Prostate gland (tissue), 2 donors: ENCODE measurements around the gene DLST. TPM values are rescaled to one million over a fixed set of nuclear protein-coding genes. Genes with fewer than 3 reads are reported as not detected.

Source experiments
- DNase-seq: peaks from one replicate; pipeline ENCODE4 v3.0.0-alpha.2; 2019; ENCODE audit warnings: low spot score
- H3K27ac ChIP-seq, 2 donors: fragments of 200-600 bp; sonication (generic); 2 replicates each; pipeline ENCODE4 v1.5.1; 2017 to 2019
- H3K27me3 ChIP-seq: fragments of 200-600 bp; sonication (generic); replicated peaks from 2 replicates; pipeline ENCODE4 v1.5.1; 2019; ENCODE audit not compliant: insufficient read depth
- H3K36me3 ChIP-seq, 2 donors: fragments of 200-600 bp; sonication (generic); 1 replicate in 1 of 2; 2 replicates in 1 of 2; pipeline versions ENCODE4 v1.5.1 to v1.8.1; 2017 to 2019
- H3K4me1 ChIP-seq: fragments of 200-600 bp; sonication (generic); replicated peaks from 2 replicates; pipeline ENCODE4 v1.5.1; 2019
- H3K4me3 ChIP-seq, 2 donors: fragments of 200-600 bp; sonication (generic); 2 replicates each; pipeline ENCODE4 v1.5.1; 2017 to 2019
- H3K9me3 ChIP-seq: fragments of 200-600 bp; sonication (generic); 2 replicates; pipeline ENCODE4 v1.5.1; 2017
- CTCF ChIP-seq, 4 experiments: fragments of 200-600 bp in 2 of 4; fragments of 450-650 bp in 2 of 4; sonication (generic) in 2 of 4; IDR thresholded peaks; 1 replicate in 3 of 4; 2 replicates in 1 of 4; pipeline ENCODE4 v1.5.1; 2016 to 2019; ENCODE audit warnings: antibody characterized with exemption in 4 of 4, mild to moderate bottlenecking in 2 of 4, moderate library complexity in 2 of 4
- POLR2A ChIP-seq: fragments of 450-650 bp; IDR thresholded peaks from one replicate; pipeline ENCODE4 v1.6.1; 2016; ENCODE audit warnings: antibody characterized with exemption, mild to moderate bottlenecking
- POLR2AphosphoS5 ChIP-seq: sonication (generic); formaldehyde crosslinking; IDR thresholded peaks from one replicate; pipeline ENCODE4 v1.6.1; 2017; ENCODE audit warnings: antibody characterized with exemption
- WGBS: methylation state at CpG from one replicate; pipeline ENCODE4 v1.1.5; 2018; 5-methylcytosine and 5-hydroxymethylcytosine counted together
- intact Hi-C: fragments of 100-400 bp; cut with DNase I; formaldehyde crosslinking; loops from one replicate; pipeline ENCODE4 v1.14.2; 2022
- total RNA-seq, 2 donors: library from RNA; depleted of rRNA; stranded (reverse); fragments of >200 nt; gene quantifications; one replicate each; pipeline ENCODE4 v1.1.0, GENCODE V29; 2016

Gene DLST
- total RNA-seq, 2 donors from 2014 or later = 44.9 to 93.0 TPM

- no peak for DNase-seq
- no peaks in the 10 kb centered on the region for H3K27me3 ChIP-seq
- no peaks in the 10 kb centered on the region for H3K9me3 ChIP-seq
- no peaks in the 10 kb centered on the region for H3K36me3 ChIP-seq
- 7% methylated on average over 5 of the region's 5 CpGs for WGBS
- H3K27ac ChIP-seq = no peak overlapping the region
- no peak overlapping the region for H3K4me3 ChIP-seq
- intact Hi-C loops = loop anchor here (2.0 to 5.0 kb wide), 2 partner anchors 56 to 142 kb away; partner anchors contain the start of gene EIF2B2
- TF ChIP-seq POLR2A (no peak), POLR2AphosphoS5 (no peak), CTCF (IDR thresholded peaks at IDR 0.05) (no peak)
- no peaks in the 10 kb centered on the region for H3K4me1 ChIP-seq
These were observed 65.1 kb downstream of the DLST start for GRCh38 chr14:74946659-74947281.

DNA sequence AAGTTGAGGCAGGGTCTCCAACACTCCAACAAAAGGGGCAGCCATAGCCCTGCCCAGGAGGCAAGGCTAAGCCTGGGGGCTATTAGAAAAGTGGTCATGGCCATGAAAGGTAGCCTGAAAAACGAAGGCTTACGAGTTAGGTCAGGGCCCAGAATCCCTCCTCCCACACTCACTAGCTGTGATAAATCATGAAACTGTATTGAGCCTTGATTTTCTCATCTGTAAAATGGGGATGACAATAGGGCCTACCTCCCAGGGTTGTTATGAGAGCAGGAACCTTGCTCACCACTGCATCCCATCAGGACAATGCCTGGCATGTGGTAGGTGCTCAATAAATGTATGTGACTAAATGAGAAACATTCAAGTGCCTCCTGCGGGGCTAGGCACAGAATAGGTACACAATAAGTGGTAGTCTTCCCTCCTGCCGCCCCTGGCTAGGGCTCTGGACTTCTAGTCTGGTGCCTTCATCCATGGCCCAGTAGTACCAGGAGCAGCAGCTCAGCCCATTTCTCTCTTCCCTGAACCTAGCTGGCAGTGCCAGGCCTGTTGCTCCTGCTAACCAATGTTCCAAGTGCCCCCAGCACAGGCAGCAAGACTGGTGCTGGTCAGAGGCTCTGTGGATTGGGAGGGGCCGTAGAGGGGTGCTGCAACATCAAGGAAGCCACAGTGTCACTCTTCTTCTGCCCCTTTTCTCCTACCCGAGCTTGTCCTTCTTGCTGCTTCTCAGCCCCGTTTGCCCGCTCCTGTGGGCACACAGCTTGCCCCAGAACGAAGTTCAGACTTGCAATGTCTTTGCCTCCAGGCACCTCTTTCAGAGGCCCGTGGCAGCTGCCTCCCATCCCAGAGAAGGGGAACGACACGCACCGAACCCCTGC is 65.9 kb downstream of the DLST start:
- H3K27me3 ChIP-seq = no peaks in the 10 kb centered on the region
- no peaks in the 10 kb centered on the region for H3K36me3 ChIP-seq
- 81% methylated on average over 13 of the region's 13 CpGs for WGBS
- H3K4me3 ChIP-seq = no peak overlapping the region
- intact Hi-C loops = loop anchor here (2.0 to 5.0 kb wide), 2 partner anchors 55 to 141 kb away; partner anchors contain the start of gene EIF2B2
- no peaks in the 10 kb centered on the region for H3K9me3 ChIP-seq
- no peaks in the 10 kb centered on the region for H3K4me1 ChIP-seq
- TF ChIP-seq POLR2AphosphoS5 (no peak), CTCF (IDR thresholded peaks at IDR 0.05) (no peak), POLR2A (no peak)
- no peak overlapping the region for H3K27ac ChIP-seq
- DNase-seq = no peak

- no peaks in the 10 kb centered on the region for H3K4me1 ChIP-seq
- no peaks in the 10 kb centered on the region for H3K9me3 ChIP-seq
- TF ChIP-seq CTCF (IDR thresholded peaks at IDR 0.05) (no peak), POLR2A (no peak), POLR2AphosphoS5 (no peak)
- H3K27me3 ChIP-seq = no peaks in the 10 kb centered on the region
- 87% methylated on average over 22 of the region's 23 CpGs for WGBS
- DNase-seq = no peak
- H3K27ac ChIP-seq = no peak overlapping the region
- intact Hi-C loops = loop anchor here (5.0 kb wide), 1 partner anchor 54 kb away; the partner anchor contains the start of gene EIF2B2
- no peak overlapping the region for H3K4me3 ChIP-seq
- no peaks in the 10 kb centered on the region for H3K36me3 ChIP-seq
These were observed 66.8 kb downstream of the DLST start for GRCh38 chr14:74948228-74949175.

DNA sequence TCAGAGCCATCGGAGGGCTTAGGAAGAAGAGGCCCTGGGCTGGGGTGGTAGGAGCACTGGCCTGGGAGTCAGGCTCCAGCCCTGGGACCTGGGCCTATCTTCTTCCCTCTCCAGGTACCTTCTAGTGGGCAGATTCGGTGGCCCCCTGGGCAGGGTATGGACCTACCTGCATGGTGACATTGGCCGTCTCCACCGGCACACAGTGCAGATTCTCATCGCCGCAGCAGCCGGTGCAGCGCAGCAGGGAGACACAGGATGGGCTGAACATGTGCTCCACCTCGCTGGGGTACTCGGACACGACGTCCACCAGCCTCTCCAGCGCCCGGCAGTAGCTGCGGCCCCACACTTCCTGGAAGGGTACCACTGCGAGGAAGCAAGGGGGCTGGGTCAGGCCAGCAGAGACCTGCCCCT is 67.5 kb downstream of the DLST start:
- no peak overlapping the region for H3K27ac ChIP-seq
- 82% methylated on average over 16 of the region's 16 CpGs for WGBS

More for the DNA sequence above, 67.5 kb downstream of the DLST start:
- TF ChIP-seq CTCF (IDR thresholded peaks at IDR 0.05) (no peak), POLR2A (no peak), POLR2AphosphoS5 (no peak)
- H3K9me3 ChIP-seq = no peaks in the 10 kb centered on the region
- intact Hi-C loops = loop anchor here (5.0 kb wide), 1 partner anchor 53 kb away; the partner anchor contains the start of gene EIF2B2
- no peak overlapping the region for H3K4me3 ChIP-seq
- H3K27me3 ChIP-seq = no peaks in the 10 kb centered on the region
- DNase-seq = no peak
- H3K36me3 ChIP-seq = no peaks in the 10 kb centered on the region
- H3K4me1 ChIP-seq = no peaks in the 10 kb centered on the region
